Common myeloid progenitor, CD34-positive (primary cell): Measurements from ENCODE around the gene EIF4EBP2.

ENCODE experiments used
- CTCF ChIA-PET: fragments of 350-600 bp; sonication (Branson Sonifier 250); formaldehyde crosslinking; loops from one replicate; lab custom pipeline; 2021; ENCODE audit warnings: antibody characterized with exemption; lab: Charles Lee
- POLR2A ChIA-PET: fragments of 350-600 bp; sonication (Branson Sonifier 250); formaldehyde crosslinking; loops from one replicate; lab custom pipeline; 2021; ENCODE audit warnings: antibody characterized with exemption; lab: Charles Lee
- DNase-seq, 3 donors: peaks; one replicate each; pipeline versions ENCODE4 v3.0.0 to v3.0.0-alpha.2; 2013
- H3K27ac ChIP-seq, 2 experiments: 1 replicate in 1 of 2; 2 replicates in 1 of 2; pipeline ENCODE4 v1.7.0; 2013; ENCODE audit warnings: inconsistent platforms in 2 of 2, low read length in 2 of 2, mild to moderate bottlenecking in 2 of 2, low read depth in 1 of 2, moderate library complexity in 1 of 2; ENCODE audit not compliant: severe bottlenecking in 2 of 2, insufficient read depth in 1 of 2, poor library complexity in 1 of 2
- H3K27me3 ChIP-seq, 5 experiments: replicated peaks in 2 of 5; 1 replicate in 3 of 5; 2 replicates in 2 of 5; pipeline versions ENCODE4 v1.6.1 to v1.7.0; 2013; ENCODE audit warnings: low read length in 4 of 5, mild to moderate bottlenecking in 2 of 5, moderate library complexity in 2 of 5, inconsistent platforms in 1 of 5; ENCODE audit not compliant: insufficient read depth in 5 of 5, control insufficient read depth in 4 of 5
- H3K36me3 ChIP-seq, 4 experiments: 1 replicate in 2 of 4; 2 replicates in 2 of 4; pipeline versions ENCODE4 v1.6.1 to v1.7.0; 2013; ENCODE audit warnings: low read length in 3 of 4, control low read depth in 1 of 4, mild to moderate bottlenecking in 1 of 4; ENCODE audit not compliant: control insufficient read depth in 4 of 4, insufficient read depth in 4 of 4
- H3K4me1 ChIP-seq, 4 experiments: 1 replicate in 3 of 4; 2 replicates in 1 of 4; pipeline versions ENCODE4 v1.6.1 to v1.7.1; 2013; ENCODE audit warnings: low read length in 3 of 4, mild to moderate bottlenecking in 3 of 4, control low read depth in 1 of 4, inconsistent platforms in 1 of 4, moderate library complexity in 1 of 4; ENCODE audit not compliant: control insufficient read depth in 4 of 4, insufficient read depth in 4 of 4; ENCODE audit errors: control extremely low read depth in 1 of 4
- H3K4me3 ChIP-seq, 7 experiments: 1 replicate in 4 of 7; 2 replicates in 3 of 7; pipeline versions ENCODE4 v1.5.1 to v1.7.0; 2013; ENCODE audit warnings: mild to moderate bottlenecking in 7 of 7, low read length in 6 of 7, moderate library complexity in 6 of 7, inconsistent platforms in 2 of 7, low read depth in 2 of 7, control low read depth in 1 of 7; ENCODE audit not compliant: insufficient read depth in 4 of 7, control insufficient read depth in 1 of 7; ENCODE audit errors: extremely low read depth in 1 of 7
- H3K9me3 ChIP-seq, 5 experiments: 1 replicate in 4 of 5; 2 replicates in 1 of 5; pipeline versions ENCODE4 v1.6.1 to v1.7.1; 2013; ENCODE audit warnings: low read length in 4 of 5, mild to moderate bottlenecking in 2 of 5, inconsistent platforms in 1 of 5, low read depth in 1 of 5, moderate library complexity in 1 of 5; ENCODE audit not compliant: control insufficient read depth in 4 of 5, insufficient read depth in 2 of 5; ENCODE audit errors: control extremely low read depth in 1 of 5
- WGBS: methylation state at CpG from one replicate; pipeline ENCODE4 v1.1.5; 2013; ENCODE audit not compliant: insufficient coverage; 5-methylcytosine and 5-hydroxymethylcytosine counted together

EIF4EBP2 gene

DNA sequence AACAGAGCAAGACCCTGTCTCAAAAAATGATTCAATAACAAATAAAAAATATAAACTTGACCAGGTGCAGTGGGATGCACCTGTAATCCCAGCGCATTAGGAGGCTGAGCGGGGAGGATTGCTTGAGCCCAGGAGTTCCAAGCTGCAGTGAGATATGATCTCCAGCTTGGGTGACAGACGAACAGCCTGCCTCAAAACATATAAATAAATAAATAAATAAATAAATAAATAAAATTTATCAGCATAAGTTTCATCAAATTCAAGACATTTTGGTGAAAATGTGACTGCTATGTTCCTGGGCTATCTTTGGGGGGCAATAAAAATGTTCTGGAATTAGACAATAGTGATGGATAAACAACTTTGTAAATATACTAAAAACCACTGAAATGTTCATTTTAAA lies 4.8 kb upstream of the EIF4EBP2 start:
- CTCF ChIA-PET, result interaction anchor here (1.0 to 1.3 kb wide), 2 partner anchors 15 to 20 kb away, joined by 3 to 4 read pairs; no protein-coding TSS in a partner anchor
- H3K4me3 ChIP-seq, result no peak overlapping the region
- POLR2A ChIA-PET, result no interaction called here

GRCh38 chr10:70403483-70404035 lies 386 bp upstream of the EIF4EBP2 start:
- ChIA-PET CTCF (interaction anchor here (0.9 to 1.8 kb wide), 11 partner anchors 9 to 182 kb away, joined by 3 to 5 read pairs (median 4); no protein-coding TSS in a partner anchor), POLR2A (interaction anchor here (0.6 to 1.2 kb wide), 3 partner anchors 19 to 432 kb away, joined by 3 to 5 read pairs (median 3); no protein-coding TSS in a partner anchor)
- H3K36me3 ChIP-seq, result peaks cover 0 to 3% (median 1%) of the 10 kb centered on the region in 4 experiments
- H3K9me3 ChIP-seq, result no peaks in the 10 kb centered on the region
- peak overlapping the region in 1 of 2 experiments; percentile 47 for H3K27ac ChIP-seq
- no peaks in the 10 kb centered on the region for H3K27me3 ChIP-seq
- WGBS, result 6% methylated on average over 9 of the region's 12 CpGs
- peak overlapping the region; percentile 50 to 92 (median 86) for H3K4me3 ChIP-seq
- no peak for DNase-seq
- peaks cover 20 to 27% (median 23%) of the 10 kb centered on the region in 4 experiments for H3K4me1 ChIP-seq

More for the DNA sequence above, 4.8 kb upstream of the EIF4EBP2 start:
- H3K27ac ChIP-seq, result no peak overlapping the region
- H3K36me3 ChIP-seq, result no peaks in the 10 kb centered on the region
- peaks cover 4 to 7% (median 5%) of the 10 kb centered on the region in 4 experiments for H3K4me1 ChIP-seq
- no peaks in the 10 kb centered on the region for H3K9me3 ChIP-seq
- no peak for DNase-seq
- H3K27me3 ChIP-seq, result no peaks in the 10 kb centered on the region
- 100% methylated on average over 1 of the region's 3 CpGs for WGBS

GRCh38 chr10:70404787-70405036 lies 767 bp downstream of the EIF4EBP2 start:
- Histone ChIP-seq H3K9me3 (no peaks in the 10 kb centered on the region), H3K27me3 (no peaks in the 10 kb centered on the region), H3K36me3 (peaks cover 0 to 3% (median 3%) of the 10 kb centered on the region in 4 experiments), H3K4me1 (peaks cover 20 to 27% (median 23%) of the 10 kb centered on the region in 4 experiments), H3K27ac (peak overlapping the region; percentile 19 to 72), H3K4me3 (peak overlapping the region; percentile 75 to 92 (median 86))
- 0% methylated on average over 10 of the region's 11 CpGs for WGBS
- DNase-seq, result peak in 1 of 3 donors; percentile 25
- POLR2A ChIA-PET, result interaction anchor here (0.5 to 1.2 kb wide), 3 partner anchors 32 to 57 kb away, joined by 3 to 4 read pairs (median 3); no protein-coding TSS in a partner anchor
- CTCF ChIA-PET, result interaction anchor here (1.1 to 2.5 kb wide), 11 partner anchors 12 to 181 kb away, joined by 3 to 9 read pairs (median 4); no protein-coding TSS in a partner anchor

- peaks cover 20 to 27% (median 23%) of the 10 kb centered on the region in 4 experiments for H3K4me1 ChIP-seq
- CTCF ChIA-PET, result interaction anchor here (1.1 to 2.5 kb wide), 11 partner anchors 12 to 182 kb away, joined by 3 to 9 read pairs (median 4); no protein-coding TSS in a partner anchor
- under 1% methylated on average over 17 of the region's 18 CpGs for WGBS
- POLR2A ChIA-PET, result interaction anchor here (0.5 to 1.2 kb wide), 3 partner anchors 20 to 53 kb away, joined by 3 to 4 read pairs (median 3); no protein-coding TSS in a partner anchor
- peak overlapping the region; percentile 19 to 72 for H3K27ac ChIP-seq
- H3K36me3 ChIP-seq, result peaks cover 0 to 4% (median 3%) of the 10 kb centered on the region in 4 experiments
- DNase-seq, result peak; percentile 49 to 79 (median 76)
- no peaks in the 10 kb centered on the region for H3K9me3 ChIP-seq
- H3K4me3 ChIP-seq, result peak overlapping the region; percentile 75 to 92 (median 86)
- H3K27me3 ChIP-seq, result no peaks in the 10 kb centered on the region
Measured at GRCh38 chr10:70405037-70405824, 1.3 kb downstream of the EIF4EBP2 start.

DNA sequence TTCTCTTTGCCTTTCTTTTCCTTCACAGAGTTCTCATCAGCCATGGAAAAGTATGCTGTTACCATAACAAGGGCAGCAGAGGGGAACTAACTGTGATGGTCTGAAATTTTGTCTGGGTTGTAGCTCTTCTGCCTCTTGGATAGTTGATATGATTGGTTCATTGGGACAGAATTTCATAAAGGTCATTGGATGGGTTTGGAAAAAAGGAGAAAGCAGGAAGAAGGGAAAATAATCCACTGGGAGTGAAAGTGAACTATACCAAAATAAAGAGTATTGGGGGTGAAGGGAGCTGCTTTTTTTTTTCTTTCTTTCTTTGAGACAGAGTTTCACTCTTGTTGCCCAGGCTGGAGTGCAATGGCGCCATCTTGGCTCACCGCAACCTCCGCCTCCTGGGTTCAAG lies 5.8 kb downstream of the EIF4EBP2 start:
- no peaks in the 10 kb centered on the region for H3K27me3 ChIP-seq
- peaks cover 0 to 9% (median 4%) of the 10 kb centered on the region in 4 experiments for H3K36me3 ChIP-seq
- no peaks in the 10 kb centered on the region for H3K9me3 ChIP-seq
- WGBS, result no CpG with 5 or more reads among the region's 3 CpGs
- H3K4me3 ChIP-seq, result no peak overlapping the region
- no peak for DNase-seq
- peaks cover 15 to 18% (median 17%) of the 10 kb centered on the region in 4 experiments for H3K4me1 ChIP-seq
- ChIA-PET POLR2A (no interaction called here), CTCF (interaction anchor here (1.0 to 1.1 kb wide), 2 partner anchors 10 to 27 kb away, joined by 3 read pairs; no protein-coding TSS in a partner anchor)
- no peak overlapping the region for H3K27ac ChIP-seq

- Histone ChIP-seq H3K9me3 (no peaks in the 10 kb centered on the region), H3K27me3 (no peaks in the 10 kb centered on the region), H3K4me1 (peaks cover 7 to 9% (median 9%) of the 10 kb centered on the region in 4 experiments), H3K36me3 (peaks cover 0 to 9% (median 6%) of the 10 kb centered on the region in 4 experiments), H3K27ac (no peak overlapping the region), H3K4me3 (no peak overlapping the region)
- POLR2A ChIA-PET, result interaction anchor here (1.1 kb wide), 1 partner anchor 21 kb away, joined by 3 read pairs; no protein-coding TSS in a partner anchor
- no CpG with 5 or more reads among the region's 1 CpG for WGBS
- CTCF ChIA-PET, result interaction anchor here (1.4 kb wide), 1 partner anchor 128 kb away, joined by 3 read pairs; no protein-coding TSS in a partner anchor
- DNase-seq, result no peak
Measured at GRCh38 chr10:70410608-70411007, 6.7 kb downstream of the EIF4EBP2 start.
